H1 (cell line): Measurements from ENCODE around the gene OLFML2B. TPM values are rescaled to one million over a fixed set of nuclear protein-coding genes. Genes with fewer than 3 reads are reported as not detected.

ENCODE experiments used
- CTCF ChIA-PET: fragments of 300-600 bp; sonication (Branson Sonifier 250); formaldehyde crosslinking; loops from one replicate; lab custom pipeline; 2021; ENCODE audit not compliant: partially characterized antibody; lab: Charles Lee
- POLR2A ChIA-PET: fragments of 300-600 bp; sonication (Branson Sonifier 250); formaldehyde crosslinking; loops from one replicate; lab custom pipeline; 2021; ENCODE audit warnings: inconsistent platforms; ENCODE audit not compliant: partially characterized antibody; lab: Charles Lee
- DNase-seq, 2 experiments: peaks; one replicate each; pipeline versions ENCODE4 v3.0.0 to v3.0.0-alpha.2; 2010 to 2022; ENCODE audit warnings: low spot score in 2 of 2, low read depth in 1 of 2, mixed read lengths in 1 of 2
- FAIRE-seq: peaks from 2 replicates; lab custom pipeline; 2011; peaks lifted over from hg19 to GRCh38; lab: Jason Lieb, UNC
- H2AFZ ChIP-seq: 2 replicates; pipeline ENCODE4 v1.8.1; 2012; ENCODE audit warnings: low read length, inconsistent platforms
- H2AK5ac ChIP-seq: 2 replicates; pipeline ENCODE4 v1.6.1; 2013; ENCODE audit warnings: low read depth, low read length
- H2BK120ac ChIP-seq: replicated peaks from 2 replicates; pipeline ENCODE3; 2013; ENCODE audit warnings: low read depth, low read length, inconsistent platforms
- H2BK12ac ChIP-seq: 2 replicates; pipeline ENCODE4 v1.6.1; 2013; ENCODE audit warnings: low read depth, low read length
- H2BK15ac ChIP-seq: 2 replicates; pipeline ENCODE4 v1.6.1; 2013; ENCODE audit warnings: low read length
- H2BK20ac ChIP-seq: 2 replicates; pipeline ENCODE4 v1.6.1; 2013; ENCODE audit warnings: low read length
- H2BK5ac ChIP-seq: 2 replicates; pipeline ENCODE4 v1.6.1; 2013; ENCODE audit warnings: low read depth, low read length
- H3K14ac ChIP-seq: 2 replicates; pipeline ENCODE4 v1.6.1; 2013; ENCODE audit warnings: inconsistent platforms; ENCODE audit not compliant: insufficient read length
- H3K18ac ChIP-seq: 2 replicates; pipeline ENCODE4 v1.6.1; 2013; ENCODE audit warnings: low read length; ENCODE audit errors: extremely low read depth
- H3K23ac ChIP-seq: 2 replicates; pipeline ENCODE4 v1.6.1; 2013; ENCODE audit warnings: inconsistent platforms; ENCODE audit not compliant: insufficient read length
- H3K23me2 ChIP-seq: 2 replicates; pipeline ENCODE4 v1.6.1; 2013; ENCODE audit warnings: low read depth, low read length
- H3K27ac ChIP-seq: 2 replicates; pipeline ENCODE4 v1.6.1; 2011; ENCODE audit warnings: low read depth, low read length, inconsistent platforms
- H3K27me3 ChIP-seq, 4 experiments: replicated peaks in 1 of 4; 1 replicate in 1 of 4; 2 replicates in 3 of 4; pipeline versions ENCODE4 v1.6.1 to v1.8.1; 2011 to 2013; ENCODE audit warnings: low read length in 3 of 4, mild to moderate bottlenecking in 3 of 4, inconsistent platforms in 2 of 4, mixed read lengths in 2 of 4, moderate library complexity in 1 of 4; ENCODE audit not compliant: control insufficient read depth in 3 of 4, insufficient read depth in 3 of 4; ENCODE audit errors: extremely low read depth in 1 of 4
- H3K36me3 ChIP-seq, 4 experiments: 2 replicates each; pipeline versions ENCODE4 v1.6.1 to v1.8.1; 2011 to 2013; ENCODE audit warnings: mild to moderate bottlenecking in 4 of 4, low read length in 3 of 4, moderate library complexity in 2 of 4, control low read depth in 1 of 4, inconsistent platforms in 1 of 4; ENCODE audit not compliant: insufficient read depth in 4 of 4, control insufficient read depth in 2 of 4
- H3K4ac ChIP-seq: replicated peaks from 2 replicates; pipeline ENCODE3; 2013; ENCODE audit warnings: low read length, low read depth, mixed read lengths, inconsistent platforms; ENCODE audit not compliant: insufficient read length
- H3K4me1 ChIP-seq, 4 experiments: replicated peaks in 1 of 4; 1 replicate in 1 of 4; 2 replicates in 3 of 4; pipeline versions ENCODE4 v1.6.1 to v1.8.1; 2011 to 2013; ENCODE audit warnings: low read length in 3 of 4, inconsistent platforms in 2 of 4, mixed read lengths in 1 of 4; ENCODE audit not compliant: insufficient read depth in 4 of 4, control insufficient read depth in 3 of 4
- H3K4me2 ChIP-seq, 2 experiments: 2 replicates each; pipeline versions ENCODE4 v1.6.1 to v1.8.1; 2011 to 2013; ENCODE audit warnings: low read depth in 2 of 2, low read length in 2 of 2, control low read depth in 1 of 2, inconsistent platforms in 1 of 2, mild to moderate bottlenecking in 1 of 2; ENCODE audit not compliant: insufficient read depth in 1 of 2
- H3K4me3 ChIP-seq, 4 experiments: fragments of 200-600, 300-600 bp in 1 of 4; sonication (generic), shearing (Covaris generic), sonication (Bioruptor Twin) in 1 of 4; 2 replicates each; pipeline versions ENCODE4 v1.5.1 to v1.8.1; 2011 to 2016; ENCODE audit warnings: low read length in 4 of 4, low read depth in 3 of 4, control low read depth in 2 of 4, inconsistent platforms in 2 of 4, mild to moderate bottlenecking in 2 of 4, mixed read lengths in 1 of 4, moderate library complexity in 1 of 4; ENCODE audit not compliant: insufficient read depth in 2 of 4; ENCODE audit errors: extremely low read depth in 1 of 4
- H3K56ac ChIP-seq: replicated peaks from 2 replicates; pipeline ENCODE3; 2013; ENCODE audit warnings: low read depth, mild to moderate bottlenecking, mixed read lengths, low read length, inconsistent platforms; ENCODE audit not compliant: insufficient read length
- H3K79me1 ChIP-seq: 2 replicates; pipeline ENCODE4 v1.6.1; 2013; ENCODE audit warnings: low read depth, low read length, control low read depth
- H3K79me2 ChIP-seq, 2 experiments: 2 replicates each; pipeline versions ENCODE4 v1.6.1 to v1.8.1; 2012 to 2013; ENCODE audit warnings: low read length in 2 of 2, mild to moderate bottlenecking in 2 of 2, inconsistent platforms in 1 of 2; ENCODE audit not compliant: insufficient read depth in 2 of 2, control insufficient read depth in 1 of 2
- H3K9ac ChIP-seq, 4 experiments: replicated peaks in 1 of 4; 1 replicate in 1 of 4; 2 replicates in 3 of 4; pipeline versions ENCODE4 v1.6.1 to v1.8.1; 2011 to 2013; ENCODE audit warnings: low read depth in 3 of 4, low read length in 3 of 4, control low read depth in 2 of 4, mild to moderate bottlenecking in 2 of 4, moderate library complexity in 2 of 4, inconsistent platforms in 1 of 4; ENCODE audit errors: extremely low read depth in 1 of 4
- H3K9me3 ChIP-seq, 2 experiments: 2 replicates each; pipeline versions ENCODE4 v1.6.1 to v1.8.1; 2012 to 2013; ENCODE audit warnings: mild to moderate bottlenecking in 2 of 2, moderate library complexity in 2 of 2, control low read depth in 1 of 2, inconsistent platforms in 1 of 2, low read depth in 1 of 2, low read length in 1 of 2, mixed read lengths in 1 of 2; ENCODE audit not compliant: insufficient read depth in 2 of 2
- H4K20me1 ChIP-seq, 2 experiments: replicated peaks in 1 of 2; 2 replicates each; pipeline versions ENCODE3 to v1.8.1; 2011 to 2013; ENCODE audit warnings: inconsistent platforms in 2 of 2, low read length in 2 of 2, mild to moderate bottlenecking in 1 of 2; ENCODE audit not compliant: insufficient read depth in 2 of 2, control insufficient read depth in 1 of 2
- H4K5ac ChIP-seq: 2 replicates; pipeline ENCODE4 v1.6.1; 2013; ENCODE audit warnings: low read length, low read depth, mixed read lengths, inconsistent platforms; ENCODE audit not compliant: insufficient read length
- H4K8ac ChIP-seq: 2 replicates; pipeline ENCODE4 v1.8.0; 2013; ENCODE audit warnings: mild to moderate bottlenecking, moderate library complexity, low read length, inconsistent platforms; ENCODE audit not compliant: insufficient read depth; ENCODE audit errors: extremely low read depth
- H4K91ac ChIP-seq: replicated peaks from 2 replicates; pipeline ENCODE3; 2013; ENCODE audit warnings: low read length, mixed read lengths, inconsistent platforms; ENCODE audit not compliant: insufficient read length
- NANOG ChIP-seq: IDR thresholded peaks from 2 replicates; pipeline ENCODE4 v1.6.1; 2011; ENCODE audit warnings: low read length, low read depth, mild to moderate bottlenecking, inconsistent platforms; ENCODE audit not compliant: insufficient read depth, poor library complexity, severe bottlenecking
- WGBS, 2 experiments: shearing (Covaris generic) in 1 of 2; methylation state at CpG; one replicate each; pipeline versions ENCODE4 v1.1.6 to v1.1.7; 2013 to 2015; ENCODE audit warnings: low lambda C conversion rate in 2 of 2, mixed read lengths in 2 of 2, inconsistent platforms in 1 of 2, low coverage in 1 of 2, missing lambda C conversion rate in 1 of 2; ENCODE audit not compliant: insufficient replicate concordance in 2 of 2, insufficient coverage in 1 of 2, insufficient read length in 1 of 2; ENCODE audit errors: extremely low coverage in 1 of 2, missing lambda C conversion rate in 1 of 2; 5-methylcytosine and 5-hydroxymethylcytosine counted together
- polyA plus RNA-seq, 7 experiments: library from polyadenylated mRNA; depleted of rRNA in 3 of 7; stranded (reverse) in 5 of 7; unstranded in 2 of 7; fragments of >200 nt in 5 of 7; fragments of 200-250 nt in 2 of 7; gene quantifications; 1 replicate in 5 of 7; 2 replicates in 1 of 7; 4 replicates in 1 of 7; pipeline versions ENCODE4 v1.2.1 to v1.2.3, GENCODE V29; 2011 to 2013; ENCODE audit warnings: missing spikeins in 2 of 7, mixed read lengths in 2 of 7
- total RNA-seq: library from RNA; stranded (reverse); fragmentation: NEBNext Ultra II Directional; extraction: Animal tissue kit (Norgen Biotek cat#: 25700); gene quantifications from 2 replicates; pipeline ENCODE4 v1.2.1, GENCODE V29; 2021

The OLFML2B gene
- total and polyA plus RNA-seq, 2 of the 8 experiments (the other 6 are each of a cell fraction or from before 2014, with no cell fraction given): 6.5 to 10.4 TPM

DNA sequence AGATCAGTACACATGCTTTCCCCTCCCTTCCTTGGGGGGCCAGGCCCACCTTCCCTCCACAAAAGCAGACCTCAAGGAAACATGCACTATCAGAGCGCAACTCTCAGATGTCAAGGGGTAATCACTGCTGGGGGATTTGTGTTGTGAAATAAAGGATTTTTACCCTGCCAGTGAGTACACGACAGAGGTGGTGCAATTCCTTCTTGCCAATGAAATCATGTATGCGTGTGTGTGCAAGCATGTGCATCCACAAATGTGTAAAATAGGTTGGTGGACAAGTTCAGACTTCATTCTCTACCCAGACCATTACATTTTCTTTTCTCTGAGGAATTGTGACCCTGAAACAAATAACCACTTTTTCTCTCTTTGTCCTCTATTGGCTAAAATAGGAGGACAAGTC, 36.1 kb upstream of the OLFML2B start:
- CTCF ChIA-PET: interaction anchor here (0.9 to 1.4 kb wide), 3 partner anchors 9 to 296 kb away, joined by 3 read pairs; no protein-coding TSS in a partner anchor

More for the DNA sequence above, 36.1 kb upstream of the OLFML2B start:
- no peak overlapping the region for H3K4me2 ChIP-seq
- peak overlapping the region; percentile 77 for H3K23ac ChIP-seq
- H3K79me2 ChIP-seq: no peaks in the 10 kb centered on the region
- H4K91ac ChIP-seq: no peak overlapping the region
- no peaks in the 10 kb centered on the region for H3K27me3 ChIP-seq
- H4K8ac ChIP-seq: no peak overlapping the region
- WGBS, 2 experiments: 80% methylated on average over 3 of the region's 3 CpGs; no CpG with 5 or more reads in 1 of the 2 experiments
- H3K36me3 ChIP-seq: no peaks in the 10 kb centered on the region
- no peak overlapping the region for H2BK20ac ChIP-seq
- H3K9ac ChIP-seq: no peak overlapping the region
- H3K4ac ChIP-seq: no peak overlapping the region
- H3K79me1 ChIP-seq: no peaks in the 10 kb centered on the region
- H2AK5ac ChIP-seq: no peak overlapping the region
- H2BK5ac ChIP-seq: no peak overlapping the region
- no peak overlapping the region for H3K4me3 ChIP-seq
- H2BK120ac ChIP-seq: no peak overlapping the region
- DNase-seq: no peak
- no peaks in the 10 kb centered on the region for H4K20me1 ChIP-seq
- H4K5ac ChIP-seq: no peak overlapping the region
- H3K14ac ChIP-seq: no peak overlapping the region
- no peaks in the 10 kb centered on the region for H3K9me3 ChIP-seq
- H3K18ac ChIP-seq: no peak overlapping the region
- H3K4me1 ChIP-seq: no peaks in the 10 kb centered on the region; a peak in 1 of 7 replicates
- no peak overlapping the region for H3K56ac ChIP-seq
- POLR2A ChIA-PET: no interaction called here
- H2BK15ac ChIP-seq: no peak overlapping the region
- no peak for TF ChIP-seq NANOG
- TF ChIP-seq, all 59 proteins: peak for 0
- FAIRE-seq: no peak
- no peak overlapping the region for H2BK12ac ChIP-seq
- no peaks in the 10 kb centered on the region for H3K23me2 ChIP-seq
- H3K27ac ChIP-seq: no peak overlapping the region
- H2AFZ ChIP-seq: no peak overlapping the region
